ENCODE data around the gene SERGEF. TPM values are rescaled to one million over a fixed set of nuclear protein-coding genes. Genes with fewer than 3 reads are reported as not detected.

The SERGEF gene
- total RNA-seq, 2 donors from 2014 or later, result 20.8 to 28.7 TPM

DNA sequence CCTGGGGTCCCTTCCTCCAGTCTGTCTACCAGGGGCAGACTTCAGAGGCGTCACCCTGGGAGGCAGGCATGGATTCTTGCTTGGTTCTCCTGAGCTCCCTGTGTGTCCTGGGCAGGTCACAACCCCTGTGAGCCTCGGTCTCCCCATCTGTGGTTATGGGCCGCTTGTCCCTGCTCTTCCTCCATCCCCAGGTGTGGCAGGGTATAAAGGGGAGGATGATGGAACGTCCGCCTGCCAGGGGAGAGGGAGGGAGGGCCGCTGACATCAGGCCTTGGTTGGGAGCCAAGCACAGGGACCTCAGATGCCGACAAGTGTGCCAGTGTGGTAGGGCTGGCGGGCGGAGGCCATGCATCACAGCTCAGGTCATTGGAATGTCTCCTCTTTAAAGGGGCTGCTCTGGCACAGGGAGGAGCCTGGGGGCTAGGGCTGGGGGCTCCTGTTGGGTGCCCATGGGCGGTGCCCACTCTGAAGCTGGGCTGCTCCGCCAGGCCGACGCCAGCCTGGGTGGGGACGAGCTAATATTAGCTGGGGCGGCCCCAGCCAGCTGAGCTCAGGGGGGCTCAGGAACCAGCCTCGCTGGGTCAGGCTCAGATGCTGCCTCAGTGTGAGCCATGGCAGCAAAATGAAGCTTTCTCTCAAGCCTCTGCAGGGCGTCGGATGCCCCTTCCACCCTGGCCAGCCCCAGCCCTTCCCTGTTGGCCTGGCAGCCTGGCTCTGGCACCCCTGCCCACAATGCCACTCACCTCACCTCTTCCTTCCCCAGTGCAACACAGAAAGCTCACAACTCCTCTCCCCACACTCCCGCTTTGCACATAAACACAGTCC is 265.5 kb downstream of the SERGEF start:
- H3K36me3 ChIP-seq (replicated peaks in 1 of 2; ENCODE audit: insufficient read depth in 1 of 2, low read depth in 2 of 2), result no peaks in the 10 kb centered on the region
- H3K27me3 ChIP-seq, result no peaks in the 10 kb centered on the region
- H3K4me1 ChIP-seq, result no peaks in the 10 kb centered on the region
- no peak for DNase-seq
- 67 to 74% methylated on average over 5 to 13 of the region's 19 CpGs for WGBS, 2 donors
- intact Hi-C loops (cut with DNase I), result no loop called here
- ATAC-seq, result no peak
- no peaks in the 10 kb centered on the region for H3K9me3 ChIP-seq
- no peak for TF ChIP-seq POLR2A (IDR thresholded peaks at IDR 0.05)
- H3K27ac ChIP-seq, result no peak overlapping the region
- H3K4me3 ChIP-seq, result no peak overlapping the region

- 65 to 70% methylated on average over 11 of the region's 11 CpGs for WGBS, 2 donors
- no peaks in the 10 kb centered on the region for H3K4me1 ChIP-seq
- no peaks in the 10 kb centered on the region for H3K9me3 ChIP-seq
- no peaks in the 10 kb centered on the region for H3K36me3 ChIP-seq (replicated peaks in 1 of 2; ENCODE audit: insufficient read depth in 1 of 2, low read depth in 2 of 2)
- DNase-seq, result no peak
- intact Hi-C loops (cut with DNase I), result no loop called here
- H3K27ac ChIP-seq, result no peak overlapping the region
- TF ChIP-seq CTCF (IDR thresholded peaks at IDR 0.05) (no peak), POLR2A (IDR thresholded peaks at IDR 0.05) (no peak)
- H3K27me3 ChIP-seq, result no peaks in the 10 kb centered on the region
- no peak for ATAC-seq
- no peak overlapping the region for H3K4me3 ChIP-seq
Observed at GRCh38 chr11:17746096-17746495, 266.8 kb downstream of the SERGEF start.

DNA sequence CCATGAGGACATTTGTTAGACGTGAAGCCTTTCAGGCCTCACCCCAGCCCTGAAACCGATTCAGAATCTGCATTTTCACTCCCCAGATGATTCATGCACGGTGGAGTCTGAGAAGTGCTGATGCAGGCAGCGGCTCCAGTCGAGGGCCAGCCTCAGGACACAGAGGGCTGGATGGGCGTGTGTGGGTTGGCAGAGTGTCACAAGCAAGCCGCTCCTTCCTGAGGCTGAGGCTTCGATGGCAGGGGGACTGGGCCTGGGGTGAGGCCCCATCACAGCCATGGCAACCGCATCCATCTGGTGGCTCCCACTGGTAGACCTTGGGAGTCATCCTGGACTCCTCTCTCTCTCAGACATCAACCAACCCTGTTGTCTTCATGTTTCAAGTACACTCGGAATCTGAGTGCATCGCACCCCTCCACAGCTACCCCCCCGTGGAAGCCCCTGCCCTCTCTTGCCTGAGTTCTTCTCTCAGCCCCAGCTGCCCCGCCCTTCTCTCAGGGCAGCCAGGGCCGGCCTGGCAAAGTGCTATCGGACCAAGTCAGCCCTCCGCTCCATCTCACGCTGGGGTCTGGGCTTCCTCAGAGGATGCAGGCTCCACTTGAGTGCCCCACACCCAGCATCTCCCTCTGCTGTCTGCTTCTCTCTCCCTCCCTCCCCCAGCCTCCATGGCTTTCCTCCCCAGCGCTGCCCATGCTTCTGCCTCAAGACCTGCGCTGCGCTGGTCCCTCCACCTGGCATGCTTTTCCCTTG is 267.6 kb downstream of the SERGEF start:
- H3K27ac ChIP-seq, result no peak overlapping the region
- no peaks in the 10 kb centered on the region for H3K27me3 ChIP-seq
- no peak overlapping the region for H3K4me3 ChIP-seq
- intact Hi-C loops (cut with DNase I), result no loop called here
- no peaks in the 10 kb centered on the region for H3K9me3 ChIP-seq
- H3K36me3 ChIP-seq (replicated peaks in 1 of 2; ENCODE audit: insufficient read depth in 1 of 2, low read depth in 2 of 2), result no peaks in the 10 kb centered on the region
- H3K4me1 ChIP-seq, result no peaks in the 10 kb centered on the region
- no peak for TF ChIP-seq POLR2A (IDR thresholded peaks at IDR 0.05)
- TF ChIP-seq CTCF (IDR thresholded peaks at IDR 0.05), result no peak
- no peak for ATAC-seq
- 75 to 76% methylated on average over 11 to 17 of the region's 20 CpGs for WGBS, 2 donors
- no peak for DNase-seq

GRCh38 chr11:17744151-17744940 is 268.5 kb downstream of the SERGEF start:
- Histone ChIP-seq H3K36me3 (replicated peaks in 1 of 2; ENCODE audit: insufficient read depth in 1 of 2, low read depth in 2 of 2) (no peaks in the 10 kb centered on the region), H3K27ac (no peak overlapping the region), H3K27me3 (peaks cover 0 to 1% of the 10 kb centered on the region in 2 donors), H3K4me1 (no peaks in the 10 kb centered on the region), H3K4me3 (no peak overlapping the region), H3K9me3 (no peaks in the 10 kb centered on the region)
- ATAC-seq (no peak), DNase-seq (no peak)
- intact Hi-C loops (cut with DNase I), result no loop called here
- no peak for TF ChIP-seq POLR2A (IDR thresholded peaks at IDR 0.05)
- TF ChIP-seq CTCF (IDR thresholded peaks at IDR 0.05), result no peak
- 63 to 73% methylated on average over 10 of the region's 10 CpGs for WGBS, 2 donors

- Histone ChIP-seq H3K9me3 (no peaks in the 10 kb centered on the region), H3K36me3 (replicated peaks in 1 of 2; ENCODE audit: insufficient read depth in 1 of 2, low read depth in 2 of 2) (no peaks in the 10 kb centered on the region), H3K27ac (no peak overlapping the region), H3K4me1 (no peaks in the 10 kb centered on the region), H3K4me3 (no peak overlapping the region), H3K27me3 (peaks cover 0 to 7% of the 10 kb centered on the region in 2 donors)
- ATAC-seq (no peak), DNase-seq (no peak)
- WGBS, 2 donors, result 66 to 69% methylated on average over 5 of the region's 5 CpGs
- TF ChIP-seq POLR2A (IDR thresholded peaks at IDR 0.05) (no peak), CTCF (IDR thresholded peaks at IDR 0.05) (no peak)
- intact Hi-C loops (cut with DNase I), result no loop called here
Observed at GRCh38 chr11:17743808-17744119, 269.1 kb downstream of the SERGEF start.

Measured in body of pancreas (tissue), 4 donors.